Astrocyte (in vitro differentiated cells and primary cell): Measurements from ENCODE around the gene TRIML2. TPM values are rescaled to one million over a fixed set of nuclear protein-coding genes. Genes with fewer than 3 reads are reported as not detected.

Source experiments
- DNase-seq: peaks from one replicate; pipeline ENCODE4 v3.0.0-alpha.2; 2010; ENCODE audit warnings: low read depth
- FAIRE-seq: peaks from 2 replicates; lab custom pipeline; 2011; peaks lifted over from hg19 to GRCh38; lab: Jason Lieb, UNC
- H2AFZ ChIP-seq: 2 replicates; pipeline ENCODE4 v1.6.0; 2012; ENCODE audit warnings: low read depth, low read length, inconsistent platforms
- H3K27ac ChIP-seq: 2 replicates; pipeline ENCODE4 v1.5.1; 2011; ENCODE audit warnings: low read depth, low read length, inconsistent platforms
- H3K27me3 ChIP-seq: 2 replicates; pipeline ENCODE4 v1.6.0; 2011; ENCODE audit warnings: low read length, inconsistent platforms; ENCODE audit not compliant: insufficient read depth
- H3K36me3 ChIP-seq: 2 replicates; pipeline ENCODE4 v1.5.1; 2011; ENCODE audit warnings: low read length, inconsistent platforms; ENCODE audit not compliant: insufficient read depth
- H3K4me1 ChIP-seq: 2 replicates; pipeline ENCODE4 v1.5.1; 2011; ENCODE audit warnings: low read length, inconsistent platforms; ENCODE audit not compliant: insufficient read depth
- H3K4me2 ChIP-seq: 2 replicates; pipeline ENCODE4 v1.6.0; 2012; ENCODE audit warnings: low read length, inconsistent platforms
- H3K4me3 ChIP-seq: 2 replicates; pipeline ENCODE4 v1.5.1; 2011; ENCODE audit warnings: low read depth, mild to moderate bottlenecking, low read length, inconsistent platforms; ENCODE audit not compliant: insufficient read depth
- H3K79me2 ChIP-seq: 2 replicates; pipeline ENCODE4 v1.6.0; 2012; ENCODE audit warnings: mild to moderate bottlenecking, low read length, inconsistent platforms; ENCODE audit not compliant: insufficient read depth
- H3K9ac ChIP-seq: 2 replicates; pipeline ENCODE4 v1.6.0; 2012; ENCODE audit warnings: mild to moderate bottlenecking, low read length, inconsistent platforms
- H3K9me3 ChIP-seq: 2 replicates; pipeline ENCODE4 v1.5.1; 2012; ENCODE audit warnings: low read depth, mild to moderate bottlenecking, low read length, inconsistent platforms; ENCODE audit not compliant: insufficient read depth
- H4K20me1 ChIP-seq: 2 replicates; pipeline ENCODE4 v1.6.0; 2012; ENCODE audit warnings: low read length, inconsistent platforms; ENCODE audit not compliant: insufficient read depth
- H3K27ac Mint-ChIP-seq: one replicate; pipeline ENCODE4 v1.8.0; 2021; ENCODE audit warnings: mild to moderate bottlenecking, mixed read lengths; ENCODE audit not compliant: unreplicated experiment
- H3K27me3 Mint-ChIP-seq: one replicate; pipeline ENCODE4 v1.8.0; 2021; ENCODE audit warnings: low read depth, mixed read lengths; ENCODE audit not compliant: unreplicated experiment
- H3K36me3 Mint-ChIP-seq: one replicate; pipeline ENCODE4 v1.8.0; 2021; ENCODE audit warnings: low read depth, mixed read lengths; ENCODE audit not compliant: unreplicated experiment
- H3K4me1 Mint-ChIP-seq: one replicate; pipeline ENCODE4 v1.8.0; 2021; ENCODE audit warnings: low read depth, mixed read lengths; ENCODE audit not compliant: unreplicated experiment
- H3K4me3 Mint-ChIP-seq: one replicate; pipeline ENCODE4 v1.8.0; 2021; ENCODE audit warnings: mild to moderate bottlenecking, moderate library complexity, mixed read lengths; ENCODE audit not compliant: unreplicated experiment
- H3K9me3 Mint-ChIP-seq: one replicate; pipeline ENCODE4 v1.8.0; 2021; ENCODE audit warnings: mild to moderate bottlenecking, mixed read lengths; ENCODE audit not compliant: unreplicated experiment
- EZH2 ChIP-seq: IDR thresholded peaks from 2 replicates; pipeline ENCODE4 v1.6.1; 2012; ENCODE audit warnings: mild to moderate bottlenecking, low read length, inconsistent platforms; ENCODE audit not compliant: insufficient read depth
- total RNA-seq: library from RNA; stranded (reverse); gene quantifications from 2 replicates; pipeline ENCODE4 v1.2.1, GENCODE V29; 2021
- TF ChIP-seq, protein P1 (sequence below): IDR thresholded peaks from 2 replicates; pipeline ENCODE4 v1.5.1; 2011; ENCODE audit warnings: low read depth, mild to moderate bottlenecking, inconsistent platforms, low read length, moderate library complexity; ENCODE audit not compliant: insufficient read depth

TRIML2 gene
- total RNA-seq, 1 donor from 2014 or later: 55.7 TPM

GRCh38 chr4:188042191-188042590 lies 67.2 kb downstream of the TRIML2 start:
- Histone ChIP-seq H3K4me3 (no peak overlapping the region), H3K4me2 (no peak overlapping the region), H3K27me3 (no peaks in the 10 kb centered on the region), H4K20me1 (no peaks in the 10 kb centered on the region), H3K4me1 (no peaks in the 10 kb centered on the region), H3K9me3 (no peaks in the 10 kb centered on the region), H2AFZ (no peak overlapping the region), H3K27ac (no peak overlapping the region), H3K36me3 (no peaks in the 10 kb centered on the region), H3K9ac (no peak overlapping the region), H3K79me2 (no peaks in the 10 kb centered on the region)
- TF ChIP-seq EZH2: no peak
- TF ChIP-seq, protein P1, sequence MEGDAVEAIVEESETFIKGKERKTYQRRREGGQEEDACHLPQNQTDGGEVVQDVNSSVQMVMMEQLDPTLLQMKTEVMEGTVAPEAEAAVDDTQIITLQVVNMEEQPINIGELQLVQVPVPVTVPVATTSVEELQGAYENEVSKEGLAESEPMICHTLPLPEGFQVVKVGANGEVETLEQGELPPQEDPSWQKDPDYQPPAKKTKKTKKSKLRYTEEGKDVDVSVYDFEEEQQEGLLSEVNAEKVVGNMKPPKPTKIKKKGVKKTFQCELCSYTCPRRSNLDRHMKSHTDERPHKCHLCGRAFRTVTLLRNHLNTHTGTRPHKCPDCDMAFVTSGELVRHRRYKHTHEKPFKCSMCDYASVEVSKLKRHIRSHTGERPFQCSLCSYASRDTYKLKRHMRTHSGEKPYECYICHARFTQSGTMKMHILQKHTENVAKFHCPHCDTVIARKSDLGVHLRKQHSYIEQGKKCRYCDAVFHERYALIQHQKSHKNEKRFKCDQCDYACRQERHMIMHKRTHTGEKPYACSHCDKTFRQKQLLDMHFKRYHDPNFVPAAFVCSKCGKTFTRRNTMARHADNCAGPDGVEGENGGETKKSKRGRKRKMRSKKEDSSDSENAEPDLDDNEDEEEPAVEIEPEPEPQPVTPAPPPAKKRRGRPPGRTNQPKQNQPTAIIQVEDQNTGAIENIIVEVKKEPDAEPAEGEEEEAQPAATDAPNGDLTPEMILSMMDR: no peak
- Mint-ChIP-seq H3K9me3 (no peaks in the 10 kb centered on the region), H3K27me3 (peaks cover 1% of the 10 kb centered on the region), H3K27ac (no peak overlapping the region), H3K4me1 (peaks cover 1% of the 10 kb centered on the region), H3K4me3 (no peak overlapping the region), H3K36me3 (no peaks in the 10 kb centered on the region)
- FAIRE-seq (no peak), DNase-seq (no peak)

DNA sequence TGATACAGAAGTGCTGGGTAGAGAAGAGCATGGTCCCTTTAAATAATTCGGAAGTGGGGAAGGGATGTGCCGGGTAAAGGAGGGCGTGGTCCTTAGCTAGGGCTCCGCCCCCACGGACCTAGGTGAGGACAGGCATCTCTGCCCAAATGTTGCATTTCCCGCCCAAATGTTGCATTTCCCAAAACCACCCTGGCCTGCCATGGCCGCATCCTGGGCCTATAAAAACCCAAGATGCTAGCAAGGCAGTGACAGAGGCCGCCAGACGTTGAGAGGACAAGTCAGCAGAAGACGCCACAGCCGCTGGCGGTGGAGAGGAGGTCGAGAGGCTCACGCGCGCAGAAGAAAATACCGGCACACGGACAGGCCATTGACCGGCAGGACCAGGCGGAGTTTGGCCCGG lies 67.7 kb downstream of the TRIML2 start:
- no peak for TF ChIP-seq EZH2
- TF ChIP-seq, protein P1: no peak
- Histone ChIP-seq H3K36me3 (no peaks in the 10 kb centered on the region), H3K9me3 (no peaks in the 10 kb centered on the region), H3K4me1 (no peaks in the 10 kb centered on the region), H3K79me2 (no peaks in the 10 kb centered on the region), H3K27ac (no peak overlapping the region), H2AFZ (no peak overlapping the region), H3K4me2 (no peak overlapping the region), H3K27me3 (no peaks in the 10 kb centered on the region), H3K4me3 (no peak overlapping the region), H4K20me1 (no peaks in the 10 kb centered on the region), H3K9ac (no peak overlapping the region)
- Mint-ChIP-seq H3K4me1 (peaks cover 1% of the 10 kb centered on the region), H3K27me3 (peaks cover 1% of the 10 kb centered on the region), H3K4me3 (no peak overlapping the region), H3K36me3 (no peaks in the 10 kb centered on the region), H3K27ac (no peak overlapping the region), H3K9me3 (no peaks in the 10 kb centered on the region)
- FAIRE-seq (no peak), DNase-seq (no peak)

Other genes with a start within 250 kb of the TRIML2 start
- gene ZFP42, start 113.8 kb downstream of the TRIML2 start, total RNA-seq: 4.5 and 4.9 TPM in 2 replicates
- gene TRIML1, start 29.8 kb upstream of the TRIML2 start, total RNA-seq: not detected in 2 replicates